HepG2 (cell line): ENCODE data around the gene CSH1. TPM values are rescaled to one million over a fixed set of nuclear protein-coding genes. Genes with fewer than 3 reads are reported as not detected.

Experiments used
- ATAC-seq: fragments of 200-7000 bp; cut with Tn5 transposase; 3 replicates; pipeline ENCODE4 v1.9.1; 2020; ENCODE audit warnings: mild to moderate bottlenecking, moderate library complexity
- BruUV-seq: library from RNA; stranded (reverse); fragments of 400-500 nt; replicated peaks from 2 replicates; lab custom pipeline; 2021; lab: Mats Ljungman, UMichigan
- CTCF ChIA-PET: fragments of 300-600 bp; formaldehyde crosslinking; extraction: SDS; loops from one replicate; lab custom pipeline; 2021; ENCODE audit warnings: low total read pairs, inconsistent platforms, low intra/inter-chr PET ratio; lab: Yijun Ruan, JAX
- POLR2A ChIA-PET: fragments of 350-600 bp; sonication (Branson Sonifier 250); formaldehyde crosslinking; loops from one replicate; lab custom pipeline; 2020; ENCODE audit warnings: antibody characterized with exemption, inconsistent platforms; lab: Yijun Ruan, JAX
- DNase-seq: peaks from one replicate; pipeline ENCODE4 v3.0.0-alpha.2; 2015; ENCODE audit warnings: low spot score
- FAIRE-seq: peaks from 3 replicates; lab custom pipeline; 2011; peaks lifted over from hg19 to GRCh38; lab: Jason Lieb, UNC
- H2AFZ ChIP-seq: one replicate; pipeline ENCODE4 v1.6.1; 2011; ENCODE audit warnings: low read length, inconsistent platforms
- H3K27ac ChIP-seq: fragments of 300-600 bp; 3 replicates; pipeline ENCODE4 v1.8.0; 2011; ENCODE audit warnings: mixed run types, mild to moderate bottlenecking, mixed read lengths, low read length, inconsistent platforms; ENCODE audit not compliant: insufficient read depth; ENCODE audit errors: extremely low read length
- H3K27me3 ChIP-seq, 2 experiments: fragments of 200-600 bp in 1 of 2; 2 replicates in 1 of 2; 3 replicates in 1 of 2; pipeline versions ENCODE4 v1.6.0 to v1.8.0; 2011; ENCODE audit warnings: low read length in 2 of 2, mild to moderate bottlenecking in 2 of 2, moderate library complexity in 2 of 2, inconsistent platforms in 1 of 2; ENCODE audit not compliant: insufficient read depth in 2 of 2, control insufficient read depth in 1 of 2
- H3K36me3 ChIP-seq, 2 experiments: fragments of 200-600 bp in 1 of 2; replicated peaks in 1 of 2; 2 replicates in 1 of 2; 3 replicates in 1 of 2; pipeline versions ENCODE4 v1.5.1 to v1.8.0; 2011; ENCODE audit warnings: low read length in 2 of 2, inconsistent platforms in 1 of 2; ENCODE audit not compliant: insufficient read depth in 2 of 2, control insufficient read depth in 1 of 2
- H3K4me1 ChIP-seq: 2 replicates; pipeline ENCODE4 v1.5.1; 2012; ENCODE audit warnings: low read length, inconsistent platforms; ENCODE audit not compliant: insufficient read depth
- H3K4me2 ChIP-seq: 2 replicates; pipeline ENCODE4 v1.6.0; 2011; ENCODE audit warnings: low read depth, low read length, inconsistent platforms
- H3K4me3 ChIP-seq, 3 experiments: fragments of 200-600 bp in 1 of 3; sonication (generic), shearing (Covaris generic) in 1 of 3; replicated peaks in 1 of 3; 2 replicates each; pipeline ENCODE4 v1.5.1; 2011 to 2016; ENCODE audit warnings: low read length in 3 of 3, inconsistent platforms in 2 of 3, low read depth in 2 of 3, mild to moderate bottlenecking in 2 of 3, control low read depth in 1 of 3, mixed read lengths in 1 of 3; ENCODE audit not compliant: insufficient read depth in 1 of 3
- H3K79me2 ChIP-seq: one replicate; pipeline ENCODE4 v1.6.1; 2011; ENCODE audit warnings: low read length, inconsistent platforms; ENCODE audit not compliant: insufficient read depth
- H3K9ac ChIP-seq: 2 replicates; pipeline ENCODE4 v1.6.0; 2011; ENCODE audit warnings: mild to moderate bottlenecking, low read depth, low read length, inconsistent platforms; ENCODE audit not compliant: insufficient read depth
- H3K9me3 ChIP-seq: 2 replicates; pipeline ENCODE4 v1.5.1; 2012; ENCODE audit warnings: mild to moderate bottlenecking, low read length
- H4K20me1 ChIP-seq: 2 replicates; pipeline ENCODE4 v1.6.0; 2011; ENCODE audit warnings: inconsistent platforms, mild to moderate bottlenecking, low read length, moderate library complexity; ENCODE audit not compliant: insufficient read depth
- CBFB ChIP-seq: sonication (generic); formaldehyde crosslinking; IDR thresholded peaks from 2 replicates; pipeline ENCODE4 v1.4.0; 2020; ENCODE audit warnings: missing genetic modification reagents
- CTCF ChIP-seq: sonication (generic); formaldehyde crosslinking; IDR thresholded peaks from 2 replicates; pipeline ENCODE4 v1.5.0; 2020; ENCODE audit warnings: mild to moderate bottlenecking, missing genetic modification reagents, moderate library complexity
- KAT7 ChIP-seq: IDR thresholded peaks from 2 replicates; pipeline ENCODE4 v1.6.1; 2018; ENCODE audit warnings: borderline replicate concordance, missing compliant biosample characterization
- KDM1A ChIP-seq: IDR thresholded peaks from 2 replicates; pipeline ENCODE4 v1.6.1; 2016; ENCODE audit warnings: missing compliant biosample characterization
- KLF12 ChIP-seq: sonication (generic); formaldehyde crosslinking; IDR thresholded peaks from 2 replicates; pipeline ENCODE4 v1.4.0; 2020; ENCODE audit warnings: missing genetic modification reagents, borderline replicate concordance
- MBD4 ChIP-seq: IDR thresholded peaks from 2 replicates; pipeline ENCODE4 v1.6.1; 2012; ENCODE audit warnings: low read length, inconsistent platforms, borderline replicate concordance
- MED13 ChIP-seq: sonication (generic); formaldehyde crosslinking; IDR thresholded peaks from 2 replicates; pipeline ENCODE4 v1.5.0; 2020; ENCODE audit warnings: missing genetic modification reagents
- MTF2 ChIP-seq: sonication (generic); formaldehyde crosslinking; IDR thresholded peaks from 2 replicates; pipeline ENCODE4 v1.5.0; 2020; ENCODE audit warnings: missing genetic modification reagents, borderline replicate concordance
- NAIF1 ChIP-seq: sonication (generic); formaldehyde crosslinking; IDR thresholded peaks from 2 replicates; pipeline ENCODE4 v1.5.0; 2020; ENCODE audit warnings: mild to moderate bottlenecking, missing genetic modification reagents, borderline replicate concordance
- NFATC3 ChIP-seq: sonication (generic); formaldehyde crosslinking; IDR thresholded peaks from 2 replicates; pipeline ENCODE4 v1.5.1; 2020; ENCODE audit warnings: mild to moderate bottlenecking, missing genetic modification reagents
- NFYC ChIP-seq: IDR thresholded peaks from 2 replicates; pipeline ENCODE4 v1.6.1; 2016; ENCODE audit warnings: missing genetic modification reagents, missing compliant biosample characterization
- PAWR ChIP-seq: sonication (generic); formaldehyde crosslinking; IDR thresholded peaks from 2 replicates; pipeline ENCODE4 v1.4.0; 2020; ENCODE audit warnings: missing genetic modification reagents, mild to moderate bottlenecking, borderline replicate concordance
- SALL1 ChIP-seq: sonication (generic); formaldehyde crosslinking; IDR thresholded peaks from 2 replicates; pipeline ENCODE4 v1.8.0; 2022; ENCODE audit warnings: mild to moderate bottlenecking, missing genetic modification reagents
- SNAPC2 ChIP-seq: sonication (generic); formaldehyde crosslinking; IDR thresholded peaks from 2 replicates; pipeline ENCODE4 v1.8.1; 2022; ENCODE audit warnings: mild to moderate bottlenecking, missing genetic modification reagents
- STAG1 ChIP-seq: sonication (generic); formaldehyde crosslinking; IDR thresholded peaks from 2 replicates; pipeline ENCODE4 v1.4.0; 2020; ENCODE audit warnings: missing genetic modification reagents
- YY1 ChIP-seq: IDR thresholded peaks from 2 replicates; pipeline ENCODE4 v1.6.1; 2011; ENCODE audit warnings: low read length, low read depth, moderate library complexity, mild to moderate bottlenecking; ENCODE audit not compliant: insufficient read depth, insufficient replicate concordance
- ZBTB42 ChIP-seq: sonication (generic); formaldehyde crosslinking; IDR thresholded peaks from 2 replicates; pipeline ENCODE4 v1.5.0; 2020; ENCODE audit warnings: mild to moderate bottlenecking, missing genetic modification reagents
- ZNF75D ChIP-seq: sonication (generic); formaldehyde crosslinking; IDR thresholded peaks from 2 replicates; pipeline ENCODE4 v1.8.1; 2023; ENCODE audit warnings: missing genetic modification reagents, mild to moderate bottlenecking, borderline replicate concordance
- ZNF773 ChIP-seq: sonication (generic); formaldehyde crosslinking; IDR thresholded peaks from 2 replicates; pipeline ENCODE4 v1.4.0; 2020; ENCODE audit warnings: missing genetic modification reagents, borderline replicate concordance
- WGBS: methylation state at CpG from one replicate; pipeline ENCODE4 v1.1.6; 2017; ENCODE audit warnings: low lambda C conversion rate; 5-methylcytosine and 5-hydroxymethylcytosine counted together
- in situ Hi-C: cut with HindIII; loops from 2 replicates; pipeline ENCODE4 v1.10.0; 2017; ENCODE audit warnings: low pct_unique_long_range_greater_than_20kb; ENCODE audit not compliant: extremely low pct_ligation_motif_present
- intact Hi-C: fragments of 100-400 bp; cut with micrococcal nuclease; formaldehyde crosslinking; loops from one replicate; pipeline ENCODE4 v1.10.0; 2022; ENCODE audit not compliant: unreplicated experiment
- polyA plus RNA-seq, 8 experiments: library from polyadenylated mRNA; depleted of rRNA in 3 of 8; stranded (reverse) in 7 of 8; unstranded in 1 of 8; fragments of >200 nt; fragmentation: Illumina TruSeq in 4 of 8; extraction: Trizol in 4 of 8; gene quantifications; 2 replicates each; pipeline versions ENCODE4 v1.2.1 to v1.2.3, GENCODE V29; 2011 to 2016; ENCODE audit warnings: low read depth in 4 of 8, missing spikeins in 1 of 8, mixed read lengths in 1 of 8; ENCODE audit not compliant: insufficient read depth in 1 of 8
- total RNA-seq, 5 experiments: library from RNA; depleted of rRNA; stranded (reverse); fragments of >200 nt; fragmentation: Illumina TruSeq; extraction: Trizol; gene quantifications; 2 replicates each; pipeline ENCODE4 v1.2.3, GENCODE V29; 2016; ENCODE audit warnings: low read depth in 1 of 5
- TF ChIP-seq, protein P1 (sequence below): sonication (generic); formaldehyde crosslinking; IDR thresholded peaks from 2 replicates; pipeline ENCODE4 v1.4.0; 2020; ENCODE audit warnings: missing genetic modification reagents
- TF ChIP-seq, protein P2 (sequence below): sonication (generic); IDR thresholded peaks from 2 replicates; pipeline ENCODE4 v1.6.1; 2016; ENCODE audit warnings: low read depth, borderline replicate concordance

Gene CSH1
- total and polyA plus RNA-seq, 2 of the 13 experiments (the other 11 are each of a cell fraction or from before 2014, with no cell fraction given), result not detected

DNA sequence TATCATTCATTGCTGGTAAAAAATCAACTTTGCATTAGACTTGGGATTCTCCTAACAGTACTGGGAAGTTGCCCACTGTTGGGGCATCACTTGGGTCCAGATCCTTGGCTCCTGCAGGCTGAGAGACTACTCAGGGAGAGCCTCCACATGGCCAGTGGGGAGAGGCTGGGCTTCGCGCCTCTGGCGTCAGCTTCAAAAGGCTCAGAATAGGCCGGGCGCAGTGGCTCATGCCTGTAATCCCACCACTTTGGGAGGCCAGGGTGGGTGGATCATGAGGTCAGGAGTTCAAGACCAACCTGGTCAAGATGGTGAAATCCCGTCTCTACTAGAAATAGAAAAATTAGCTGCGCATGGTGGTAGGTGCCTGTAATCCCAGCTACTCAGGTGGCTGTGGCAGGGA is 18.1 kb upstream of the CSH1 start:
- BruUV-seq, result no TSS peak
- intact Hi-C loops (loop anchor here (10.0 kb wide), 1 partner anchor 220 kb away; the partner anchor contains the start of gene ERN1), in situ Hi-C loops (loop anchor here (5.0 kb wide), 1 partner anchor 33 kb away; no protein-coding TSS in a partner anchor)

DNA sequence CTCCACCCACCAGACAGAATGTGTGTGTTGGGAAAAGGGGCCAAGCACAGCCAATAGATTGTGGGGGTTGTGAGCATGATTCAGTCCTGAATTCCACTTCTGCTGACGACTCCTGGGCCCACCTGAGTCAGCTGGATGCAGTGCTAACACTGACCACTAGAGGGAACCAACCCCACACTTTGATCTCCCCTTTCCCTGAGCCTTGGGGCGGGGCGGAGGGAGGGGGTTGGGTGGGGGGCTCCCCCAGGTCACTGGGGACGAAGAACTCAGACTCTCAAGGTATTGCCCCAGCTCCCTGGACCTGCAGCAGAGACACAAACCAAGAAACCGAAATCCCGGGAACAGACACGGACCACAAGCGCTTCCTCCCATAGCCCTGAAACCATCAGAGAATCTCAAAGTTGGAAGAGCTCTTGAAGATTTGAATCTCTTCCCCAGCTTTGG is 15.3 kb upstream of the CSH1 start:
- ChIA-PET CTCF (interaction anchor here (1.0 to 2.2 kb wide), 5 partner anchors 35 to 114 kb away, joined by 3 to 10 read pairs (median 6); no protein-coding TSS in a partner anchor), POLR2A (interaction anchor here (1.7 kb wide), 1 partner anchor 138 kb away, joined by 5 read pairs; the partner anchor contains the start of genes CCDC47 and DDX42)
- intact Hi-C loops, result loop anchor here (1.0 to 10.0 kb wide), 2 partner anchors 40 to 223 kb away; partner anchors contain the start of gene ERN1
- in situ Hi-C loops, result loop anchor here (5.0 kb wide), 1 partner anchor 36 kb away; no protein-coding TSS in a partner anchor
- ATAC-seq (peak; percentile 80), FAIRE-seq (no peak), DNase-seq (no peak)
- WGBS, result 34% methylated on average over 8 of the region's 8 CpGs
- H2AFZ ChIP-seq, result no peak overlapping the region
- peaks cover 10% of the 10 kb centered on the region for H3K4me1 ChIP-seq
- no peaks in the 10 kb centered on the region for H3K79me2 ChIP-seq
- no peak overlapping the region for H3K9ac ChIP-seq
- no peak overlapping the region for H3K4me2 ChIP-seq
- no peaks in the 10 kb centered on the region for H4K20me1 ChIP-seq
- no peaks in the 10 kb centered on the region for H3K36me3 ChIP-seq
- BruUV-seq, result no TSS peak
- no peak overlapping the region for H3K4me3 ChIP-seq
- peaks cover 4 to 53% of the 10 kb centered on the region in 2 experiments; a peak in 4 of 5 replicates for H3K27me3 ChIP-seq
- no peaks in the 10 kb centered on the region for H3K9me3 ChIP-seq
- H3K27ac ChIP-seq, result no peak overlapping the region
- TF ChIP-seq CTCF (CRISPR knock-in tag) (peak; percentile 77), NFYC (CRISPR knock-in tag) (no peak), CBFB (CRISPR knock-in tag) (no peak), STAG1 (peak; percentile 69)
- TF ChIP-seq, protein P1, sequence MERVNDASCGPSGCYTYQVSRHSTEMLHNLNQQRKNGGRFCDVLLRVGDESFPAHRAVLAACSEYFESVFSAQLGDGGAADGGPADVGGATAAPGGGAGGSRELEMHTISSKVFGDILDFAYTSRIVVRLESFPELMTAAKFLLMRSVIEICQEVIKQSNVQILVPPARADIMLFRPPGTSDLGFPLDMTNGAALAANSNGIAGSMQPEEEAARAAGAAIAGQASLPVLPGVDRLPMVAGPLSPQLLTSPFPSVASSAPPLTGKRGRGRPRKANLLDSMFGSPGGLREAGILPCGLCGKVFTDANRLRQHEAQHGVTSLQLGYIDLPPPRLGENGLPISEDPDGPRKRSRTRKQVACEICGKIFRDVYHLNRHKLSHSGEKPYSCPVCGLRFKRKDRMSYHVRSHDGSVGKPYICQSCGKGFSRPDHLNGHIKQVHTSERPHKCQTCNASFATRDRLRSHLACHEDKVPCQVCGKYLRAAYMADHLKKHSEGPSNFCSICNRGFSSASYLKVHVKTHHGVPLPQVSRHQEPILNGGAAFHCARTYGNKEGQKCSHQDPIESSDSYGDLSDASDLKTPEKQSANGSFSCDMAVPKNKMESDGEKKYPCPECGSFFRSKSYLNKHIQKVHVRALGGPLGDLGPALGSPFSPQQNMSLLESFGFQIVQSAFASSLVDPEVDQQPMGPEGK, result peak; percentile 71; the same call in 1 of the 2 replicates
- TF ChIP-seq, protein P2, sequence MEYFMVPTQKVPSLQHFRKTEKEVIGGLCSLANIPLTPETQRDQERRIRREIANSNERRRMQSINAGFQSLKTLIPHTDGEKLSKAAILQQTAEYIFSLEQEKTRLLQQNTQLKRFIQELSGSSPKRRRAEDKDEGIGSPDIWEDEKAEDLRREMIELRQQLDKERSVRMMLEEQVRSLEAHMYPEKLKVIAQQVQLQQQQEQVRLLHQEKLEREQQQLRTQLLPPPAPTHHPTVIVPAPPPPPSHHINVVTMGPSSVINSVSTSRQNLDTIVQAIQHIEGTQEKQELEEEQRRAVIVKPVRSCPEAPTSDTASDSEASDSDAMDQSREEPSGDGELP, result peak; percentile 49; the same call in 1 of the 2 replicates

More for the DNA sequence above, 18.1 kb upstream of the CSH1 start:
- WGBS, result 64% methylated on average over 7 of the region's 7 CpGs
- Histone ChIP-seq H3K36me3 (no peaks in the 10 kb centered on the region), H3K9ac (no peak overlapping the region), H3K27ac (no peak overlapping the region), H4K20me1 (no peaks in the 10 kb centered on the region), H2AFZ (no peak overlapping the region), H3K4me3 (no peak overlapping the region), H3K4me1 (peaks cover 16% of the 10 kb centered on the region), H3K9me3 (no peaks in the 10 kb centered on the region), H3K27me3 (peaks cover 4 to 52% of the 10 kb centered on the region in 2 experiments; a peak in 4 of 5 replicates), H3K79me2 (no peaks in the 10 kb centered on the region), H3K4me2 (no peak overlapping the region)
- ATAC-seq (no peak), DNase-seq (no peak), FAIRE-seq (no peak)
- ChIA-PET POLR2A (no interaction called here), CTCF (no interaction called here)
- TF ChIP-seq MBD4, result no peak
- no peak for TF ChIP-seq SNAPC2 (CRISPR knock-in tag)
- TF ChIP-seq MTF2 (CRISPR knock-in tag), result no peak
- no peak for TF ChIP-seq SALL1 (CRISPR knock-in tag)
- no peak for TF ChIP-seq KAT7 (CRISPR knock-in tag)
- TF ChIP-seq MED13 (CRISPR knock-in tag), result no peak
- no peak for TF ChIP-seq NAIF1 (CRISPR knock-in tag)
- TF ChIP-seq YY1, result no peak
- no peak for TF ChIP-seq ZBTB42
- TF ChIP-seq NFATC3 (CRISPR knock-in tag), result no peak
- TF ChIP-seq ZNF75D, result no peak
- no peak for TF ChIP-seq PAWR (CRISPR knock-in tag)
- no peak for TF ChIP-seq ZNF773 (CRISPR knock-in tag)
- TF ChIP-seq KDM1A (CRISPR knock-in tag), result no peak
- TF ChIP-seq KLF12, result no peak
